GM10248 (cell line): ENCODE measurements around the gene RTP1.

Experiments used
- CTCF ChIA-PET: fragments of 300-600 bp; sonication (Branson Sonifier 250); formaldehyde crosslinking; extraction: SDS; loops from one replicate; lab custom pipeline; 2021; ENCODE audit warnings: antibody characterized with exemption; lab: Yijun Ruan, JAX
- POLR2A ChIA-PET: fragments of 350-650 bp; sonication (Branson Sonifier 250); formaldehyde crosslinking; extraction: SDS; loops from one replicate; lab custom pipeline; 2020; ENCODE audit warnings: antibody characterized with exemption; lab: Yijun Ruan, JAX
- DNase-seq: peaks from one replicate; pipeline ENCODE4 v3.0.0; 2012; ENCODE audit errors: extremely low spot score
- TF ChIP-seq, protein P1 (sequence below): IDR thresholded peaks from 2 replicates; pipeline ENCODE4 v1.5.1; 2012; ENCODE audit warnings: mild to moderate bottlenecking, low read depth; ENCODE audit errors: extremely low read depth, missing control alignments, control extremely low read depth

RTP1 gene

DNA sequence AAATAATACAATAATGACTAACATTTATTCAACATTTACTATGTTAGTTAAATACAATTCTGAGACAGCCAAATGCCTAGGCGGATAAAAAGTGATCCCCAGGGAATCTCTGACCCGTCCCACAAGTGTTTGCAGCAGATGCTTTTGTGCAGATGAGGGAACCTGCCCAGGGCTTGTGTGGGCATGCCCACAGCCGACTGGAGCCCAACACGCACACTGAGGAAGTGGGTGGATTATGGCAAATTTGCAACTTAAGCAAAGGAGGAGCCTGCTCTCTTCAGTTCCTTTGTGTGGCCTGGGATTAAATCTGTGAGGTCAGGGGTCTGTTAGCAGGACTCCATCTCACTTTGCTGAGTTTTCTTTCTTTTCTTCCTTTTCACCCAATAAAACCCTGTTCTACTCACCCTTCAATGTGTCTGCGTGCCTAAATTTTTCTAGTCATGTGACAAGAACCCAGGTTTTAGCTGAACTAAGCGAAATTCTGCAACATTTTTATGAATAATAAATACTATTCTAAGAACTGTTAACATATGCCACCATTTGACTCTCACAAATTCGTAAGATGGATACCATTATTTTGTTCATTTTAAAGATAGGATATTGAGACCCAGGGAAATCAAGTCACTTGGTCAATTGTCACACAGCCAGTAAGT, 13.9 kb upstream of the RTP1 start:
- TF ChIP-seq, protein P1, sequence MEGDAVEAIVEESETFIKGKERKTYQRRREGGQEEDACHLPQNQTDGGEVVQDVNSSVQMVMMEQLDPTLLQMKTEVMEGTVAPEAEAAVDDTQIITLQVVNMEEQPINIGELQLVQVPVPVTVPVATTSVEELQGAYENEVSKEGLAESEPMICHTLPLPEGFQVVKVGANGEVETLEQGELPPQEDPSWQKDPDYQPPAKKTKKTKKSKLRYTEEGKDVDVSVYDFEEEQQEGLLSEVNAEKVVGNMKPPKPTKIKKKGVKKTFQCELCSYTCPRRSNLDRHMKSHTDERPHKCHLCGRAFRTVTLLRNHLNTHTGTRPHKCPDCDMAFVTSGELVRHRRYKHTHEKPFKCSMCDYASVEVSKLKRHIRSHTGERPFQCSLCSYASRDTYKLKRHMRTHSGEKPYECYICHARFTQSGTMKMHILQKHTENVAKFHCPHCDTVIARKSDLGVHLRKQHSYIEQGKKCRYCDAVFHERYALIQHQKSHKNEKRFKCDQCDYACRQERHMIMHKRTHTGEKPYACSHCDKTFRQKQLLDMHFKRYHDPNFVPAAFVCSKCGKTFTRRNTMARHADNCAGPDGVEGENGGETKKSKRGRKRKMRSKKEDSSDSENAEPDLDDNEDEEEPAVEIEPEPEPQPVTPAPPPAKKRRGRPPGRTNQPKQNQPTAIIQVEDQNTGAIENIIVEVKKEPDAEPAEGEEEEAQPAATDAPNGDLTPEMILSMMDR = no peak
- ChIA-PET POLR2A (no interaction called here), CTCF (interaction anchor here (1.0 to 2.0 kb wide), 4 partner anchors 8 to 569 kb away, joined by 3 to 7 read pairs (median 4); no protein-coding TSS in a partner anchor)
- DNase-seq = no peak

DNA sequence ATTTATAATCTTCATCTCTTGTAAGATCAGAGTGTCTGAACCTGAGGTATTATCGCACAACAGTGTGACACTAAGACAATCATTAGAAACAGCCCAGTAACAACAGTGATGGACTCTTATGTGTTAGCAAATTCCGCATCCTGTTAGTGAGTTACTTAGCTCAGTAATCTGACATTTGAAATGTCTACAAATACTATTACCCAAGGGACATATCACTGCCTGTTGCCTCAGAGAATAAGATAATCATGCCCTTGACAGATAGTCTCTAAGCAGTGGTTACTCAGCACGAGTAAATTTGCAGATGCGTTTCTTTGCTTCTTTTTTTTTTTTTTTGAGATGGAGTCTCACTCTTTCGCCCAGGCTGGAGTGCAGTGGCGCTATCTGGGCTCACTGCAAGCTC, 13.4 kb upstream of the RTP1 start:
- ChIA-PET CTCF (interaction anchor here (1.0 to 1.3 kb wide), 2 partner anchors 44 to 71 kb away, joined by 3 to 4 read pairs; partner anchors contain the start of gene RPL39L), POLR2A (no interaction called here)
- TF ChIP-seq, protein P1 = no peak
- no peak for DNase-seq

DNA sequence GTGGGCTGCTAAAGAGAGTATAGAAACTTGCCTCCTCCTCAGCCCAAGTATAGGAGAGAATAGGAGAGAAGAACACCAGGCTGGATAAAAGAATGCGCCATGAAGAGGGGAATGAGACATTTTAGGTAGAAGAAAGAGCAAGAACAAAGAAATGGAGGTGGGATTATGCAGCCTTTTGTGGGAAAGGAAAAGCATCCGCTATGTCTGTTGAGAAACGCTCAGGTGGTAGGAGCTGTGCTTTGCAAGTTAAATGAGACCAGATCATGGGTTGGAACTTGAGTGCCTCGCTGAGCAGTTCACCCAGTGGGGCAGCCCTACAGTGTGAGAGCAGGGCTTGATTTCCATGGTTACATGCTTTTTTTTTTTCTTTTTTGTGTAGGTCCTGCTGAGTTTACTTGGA, 11.5 kb upstream of the RTP1 start:
- TF ChIP-seq, protein P1 = no peak
- no peak for DNase-seq
- ChIA-PET CTCF (interaction anchor here (1.5 to 1.6 kb wide), 2 partner anchors 35 to 73 kb away, joined by 3 read pairs; no protein-coding TSS in a partner anchor), POLR2A (no interaction called here)

DNA sequence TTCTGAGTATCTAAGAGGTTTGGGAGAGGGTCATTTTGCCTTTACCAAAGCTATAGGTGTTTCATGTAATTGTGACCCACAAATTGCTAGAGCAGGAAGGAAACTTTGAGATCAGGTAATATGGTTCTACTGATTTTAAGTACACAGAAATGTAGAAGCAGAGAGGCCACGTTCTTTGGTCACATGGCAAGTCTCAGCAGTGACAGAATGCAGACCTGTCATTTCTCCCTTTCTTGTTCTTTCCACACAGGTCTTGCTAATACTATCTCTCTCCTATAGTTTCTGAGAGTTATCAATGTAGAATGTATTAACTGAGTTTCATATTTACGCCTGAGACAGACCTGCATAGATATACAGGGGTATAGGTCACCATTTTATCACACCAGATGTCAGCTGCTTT, 10.9 kb upstream of the RTP1 start:
- ChIA-PET POLR2A (no interaction called here), CTCF (interaction anchor here (1.0 to 1.6 kb wide), 3 partner anchors 32 to 73 kb away, joined by 3 read pairs; no protein-coding TSS in a partner anchor)
- TF ChIP-seq, protein P1 = no peak
- no peak for DNase-seq

DNA sequence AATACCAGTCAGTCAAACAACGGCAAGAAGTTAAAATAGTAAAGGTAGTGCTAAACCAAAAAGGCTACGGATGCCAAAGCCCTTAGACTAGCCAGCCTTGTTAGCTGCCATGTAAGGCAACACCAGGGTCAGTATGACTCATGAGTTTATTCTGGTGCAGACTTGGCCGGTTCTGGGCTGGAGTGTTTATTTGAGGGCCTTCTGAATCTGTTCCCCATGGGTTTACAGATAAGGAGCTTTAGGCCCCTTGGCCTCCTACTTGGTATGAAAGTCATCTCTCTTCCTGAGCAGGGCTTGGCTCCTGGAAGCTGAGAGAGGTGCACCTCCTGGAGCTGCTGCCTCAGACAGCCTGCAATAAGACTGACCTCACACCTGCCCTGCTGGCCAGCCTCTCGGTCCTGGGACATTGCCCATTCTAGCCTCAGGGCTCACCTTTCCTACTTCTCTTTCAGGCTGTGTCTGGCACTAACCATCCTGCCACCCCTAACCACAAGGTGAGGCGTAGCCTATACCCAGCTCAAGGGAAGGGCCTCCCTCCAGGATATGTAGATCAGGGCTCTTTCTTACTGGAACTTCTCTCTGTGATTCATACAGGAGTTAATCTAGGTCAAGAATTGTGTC, 10.4 kb upstream of the RTP1 start:
- CTCF ChIA-PET = interaction anchor here (1.0 to 1.6 kb wide), 3 partner anchors 31 to 74 kb away, joined by 3 read pairs; no protein-coding TSS in a partner anchor
- POLR2A ChIA-PET = no interaction called here
- DNase-seq = no peak
- TF ChIP-seq, protein P1 = no peak

DNA sequence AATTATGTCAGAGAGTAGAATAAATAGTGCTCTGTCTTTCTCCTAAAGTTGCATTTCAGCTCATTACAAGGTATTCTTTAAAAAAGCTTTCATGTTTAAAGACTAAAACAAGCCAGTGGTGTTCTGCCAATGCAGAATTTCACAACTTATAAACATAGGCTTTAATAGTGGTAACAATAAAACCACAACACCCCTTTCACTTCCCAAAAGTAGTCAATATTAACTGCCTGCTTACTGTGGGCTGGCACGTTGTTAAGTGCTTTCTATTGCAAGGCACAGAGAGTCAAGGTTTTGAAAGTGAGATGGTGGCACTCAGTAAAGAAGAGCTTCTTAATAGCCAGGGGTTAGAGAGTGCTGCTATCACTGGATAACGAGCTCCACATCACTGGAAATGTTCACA, 8.4 kb upstream of the RTP1 start:
- DNase-seq = no peak
- CTCF ChIA-PET = no interaction called here
- TF ChIP-seq, protein P1 = no peak
- POLR2A ChIA-PET = no interaction called here
